HG02642 (cell line): ENCODE measurements around the gene BBLN.
"Not testable (repeated sequence)": the region's sequence is repeated elsewhere in the genome, so short reads cannot be mapped to it uniquely, and the experiment has no call there.

ENCODE experiments used
- ATAC-seq: cut with Tn5 transposase; IDR thresholded peaks from one replicate; pipeline ENCODE4 v1.9.1; 2021; ENCODE audit warnings: mild to moderate bottlenecking; ENCODE audit not compliant: unreplicated experiment, poor library complexity

Gene BBLN, protein sequence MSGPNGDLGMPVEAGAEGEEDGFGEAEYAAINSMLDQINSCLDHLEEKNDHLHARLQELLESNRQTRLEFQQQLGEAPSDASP

DNA sequence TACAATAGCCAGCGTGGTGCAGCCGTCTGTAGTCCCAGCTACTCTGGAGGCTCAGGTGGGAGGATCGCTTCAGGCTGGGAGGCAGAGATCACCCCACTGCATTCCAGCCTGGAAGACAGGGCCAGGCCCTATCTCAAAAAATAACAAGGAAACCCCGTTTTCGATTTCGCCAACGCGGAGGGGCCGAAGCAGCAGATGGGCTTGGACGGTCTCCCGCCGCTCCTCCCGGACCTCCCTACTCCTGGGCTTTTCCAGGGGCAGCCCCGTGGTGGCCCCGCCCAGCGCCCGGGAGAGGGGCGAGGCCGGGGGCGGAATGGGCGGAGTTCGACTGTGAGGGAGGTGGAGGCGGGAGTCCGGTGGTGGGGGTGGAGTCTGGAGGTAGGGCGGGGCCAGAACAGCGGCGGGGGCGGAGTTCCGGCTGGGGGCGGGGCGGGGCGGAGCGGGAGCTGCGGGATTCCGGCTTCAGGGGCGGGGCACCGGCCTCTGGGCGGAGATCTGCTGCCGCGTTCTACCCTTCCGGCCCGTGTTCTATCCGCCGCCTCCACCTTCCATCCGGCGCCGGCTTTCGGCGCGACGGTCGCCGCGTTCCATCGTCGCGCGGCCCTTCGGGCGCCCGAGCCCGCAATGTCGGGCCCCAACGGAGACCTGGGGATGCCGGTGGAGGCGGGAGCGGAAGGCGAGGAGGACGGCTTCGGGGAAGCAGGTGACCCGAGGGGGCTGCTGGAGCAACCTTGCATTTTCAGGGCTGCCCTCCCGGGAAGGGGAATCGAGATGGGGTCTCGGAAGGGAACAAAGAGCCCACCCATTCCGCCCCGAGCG, at the start of gene BBLN:
Gene BBLN, plus strand, starts transcription at position 482 of the 819 bp plus-strand sequence. Its CDS starts 143 bp downstream, at position 625.
- peak; percentile 80 for ATAC-seq

DNA sequence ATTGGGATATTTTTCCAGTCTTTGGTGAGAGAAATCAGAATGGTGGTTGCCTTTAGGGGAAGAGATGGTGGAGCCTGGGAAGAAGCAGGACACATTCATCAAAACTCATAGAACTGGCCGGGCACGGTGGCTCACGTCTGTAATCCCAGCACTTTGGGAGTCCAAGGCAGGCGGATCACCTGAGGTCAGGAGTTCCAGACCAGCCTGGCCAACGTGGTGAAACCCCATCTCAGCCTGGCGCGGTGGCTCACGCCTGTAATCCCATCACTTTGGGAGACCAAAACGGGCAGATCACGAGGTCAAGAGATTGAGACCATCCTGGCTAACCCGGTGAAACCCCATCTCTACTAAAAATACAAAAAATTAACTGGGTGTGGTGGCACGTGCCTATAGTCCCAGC, 48.3 kb upstream of the BBLN start:
- not testable (repeated sequence) for ATAC-seq

DNA sequence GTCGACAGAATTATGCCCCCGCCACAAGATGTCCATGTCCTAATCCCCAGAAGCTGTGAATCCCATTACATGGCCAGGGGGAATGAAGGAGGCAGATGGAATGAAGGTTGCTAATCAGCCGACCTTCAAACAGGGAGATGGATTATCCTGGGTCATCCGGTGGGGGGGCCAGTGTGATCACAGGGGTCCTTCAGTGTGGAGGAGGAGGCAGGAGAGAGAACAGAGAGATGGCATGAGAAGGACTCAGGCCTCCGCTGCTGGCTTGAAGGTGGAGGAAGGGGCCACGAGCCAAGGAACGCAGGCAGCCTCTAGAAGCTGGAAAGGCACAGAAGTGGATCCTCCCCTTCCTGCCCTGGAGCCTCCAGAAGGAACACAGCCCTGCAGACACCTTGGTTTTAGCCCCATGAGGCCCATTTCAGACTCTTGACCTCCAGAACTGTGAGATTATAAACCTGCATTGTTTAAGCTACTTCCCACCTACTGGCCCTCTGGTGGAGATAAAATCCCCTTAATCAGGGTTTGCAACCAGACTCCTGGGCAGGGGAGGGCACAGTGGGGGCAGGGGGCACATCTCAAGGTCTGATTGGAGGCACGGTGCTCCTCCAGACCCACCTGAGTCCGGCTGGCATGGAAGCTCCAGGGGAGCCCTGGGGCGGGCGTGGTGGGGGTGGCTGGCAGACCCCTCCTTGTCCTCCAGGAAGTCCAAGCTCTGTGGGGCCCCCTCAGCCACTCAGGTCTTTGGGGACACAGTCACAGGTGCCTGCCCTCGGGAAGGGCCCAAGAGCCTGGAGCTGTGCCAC, 46.3 kb upstream of the BBLN start:
- no peak for ATAC-seq

DNA sequence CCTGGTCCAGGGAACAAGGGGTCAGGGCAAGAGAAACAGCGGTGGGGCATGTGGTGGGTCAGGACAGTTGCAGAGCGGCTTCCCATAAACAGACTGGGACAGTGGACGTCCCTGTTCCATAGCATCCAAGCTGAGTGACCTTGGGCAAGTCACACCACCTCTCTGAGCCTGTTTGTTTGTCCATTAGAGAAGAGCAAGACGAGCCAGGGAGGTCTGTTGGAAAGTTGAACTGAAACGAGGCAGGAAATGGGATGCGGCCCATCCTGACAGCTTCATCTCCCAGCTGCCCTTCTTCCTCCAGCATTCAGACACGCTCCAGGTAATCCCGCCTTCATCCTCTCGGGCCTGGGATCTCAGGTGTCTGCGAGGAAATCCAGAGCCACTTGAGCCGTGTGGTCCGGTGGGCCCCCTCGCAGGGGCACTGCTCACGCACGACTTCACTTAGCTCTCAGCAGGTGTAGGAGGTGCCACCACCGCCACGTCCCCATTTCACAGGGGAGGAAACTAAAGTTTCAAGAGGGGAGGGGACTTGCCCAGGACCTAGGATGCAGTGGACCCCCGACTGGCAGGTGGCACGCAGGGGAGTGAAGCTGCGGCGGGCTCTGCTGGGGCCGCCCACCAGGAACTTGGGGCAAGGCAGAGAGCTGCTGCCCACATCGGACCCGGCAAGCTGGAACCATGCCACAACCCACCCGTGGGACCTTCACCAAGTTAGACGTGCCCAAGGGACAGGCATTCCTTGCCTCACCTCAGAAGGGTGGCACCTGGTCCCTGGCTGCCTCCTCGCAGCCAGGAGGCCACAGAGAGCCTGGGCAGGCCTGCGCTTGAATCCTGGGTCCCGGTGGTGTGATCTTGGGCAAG, 45.5 kb upstream of the BBLN start:
- ATAC-seq = no peak

DNA sequence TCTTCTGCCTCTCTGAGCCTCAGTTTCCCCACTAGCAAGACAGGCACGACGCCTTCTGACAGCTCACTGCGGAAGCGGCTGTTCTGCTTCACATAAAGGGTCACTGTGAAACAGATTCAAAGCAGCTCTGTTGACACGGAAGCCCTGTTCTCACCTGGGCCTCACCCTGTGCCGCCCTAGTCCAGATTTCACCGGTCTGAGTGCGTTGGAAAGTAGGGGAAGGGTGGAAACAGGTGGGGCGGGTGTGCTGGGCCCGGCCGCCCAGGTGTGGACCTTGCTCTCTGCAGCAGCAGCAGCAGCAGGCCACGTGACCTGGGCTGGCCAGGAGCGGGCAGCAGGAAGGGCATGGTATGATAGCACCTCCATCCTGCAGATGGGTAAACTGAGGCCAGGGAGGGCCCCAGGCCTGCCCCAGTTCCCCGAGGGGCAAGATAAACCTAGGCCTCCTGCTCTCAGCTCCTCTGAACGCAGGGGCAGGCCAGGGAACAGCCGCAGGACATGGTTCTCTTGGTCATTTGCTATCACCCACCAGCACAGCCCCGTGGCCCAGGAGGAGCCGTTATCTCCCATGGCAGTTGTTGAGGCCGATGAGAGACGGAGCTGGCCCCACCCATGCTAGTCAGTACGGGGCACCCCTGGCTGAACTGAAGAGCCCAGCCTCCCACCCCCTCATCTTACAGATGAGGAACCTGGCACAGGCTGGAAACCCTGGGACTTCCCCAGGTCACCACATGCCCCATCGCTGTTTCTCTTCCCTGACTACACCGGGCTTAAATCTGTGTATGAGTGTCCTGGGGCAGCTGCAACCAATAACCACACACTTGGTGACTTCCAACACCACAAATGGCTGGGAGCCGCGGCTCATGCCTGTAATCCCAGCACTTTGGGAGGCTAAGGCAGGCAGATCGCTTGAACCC, 44.6 kb upstream of the BBLN start:
- peak; percentile 38 for ATAC-seq

DNA sequence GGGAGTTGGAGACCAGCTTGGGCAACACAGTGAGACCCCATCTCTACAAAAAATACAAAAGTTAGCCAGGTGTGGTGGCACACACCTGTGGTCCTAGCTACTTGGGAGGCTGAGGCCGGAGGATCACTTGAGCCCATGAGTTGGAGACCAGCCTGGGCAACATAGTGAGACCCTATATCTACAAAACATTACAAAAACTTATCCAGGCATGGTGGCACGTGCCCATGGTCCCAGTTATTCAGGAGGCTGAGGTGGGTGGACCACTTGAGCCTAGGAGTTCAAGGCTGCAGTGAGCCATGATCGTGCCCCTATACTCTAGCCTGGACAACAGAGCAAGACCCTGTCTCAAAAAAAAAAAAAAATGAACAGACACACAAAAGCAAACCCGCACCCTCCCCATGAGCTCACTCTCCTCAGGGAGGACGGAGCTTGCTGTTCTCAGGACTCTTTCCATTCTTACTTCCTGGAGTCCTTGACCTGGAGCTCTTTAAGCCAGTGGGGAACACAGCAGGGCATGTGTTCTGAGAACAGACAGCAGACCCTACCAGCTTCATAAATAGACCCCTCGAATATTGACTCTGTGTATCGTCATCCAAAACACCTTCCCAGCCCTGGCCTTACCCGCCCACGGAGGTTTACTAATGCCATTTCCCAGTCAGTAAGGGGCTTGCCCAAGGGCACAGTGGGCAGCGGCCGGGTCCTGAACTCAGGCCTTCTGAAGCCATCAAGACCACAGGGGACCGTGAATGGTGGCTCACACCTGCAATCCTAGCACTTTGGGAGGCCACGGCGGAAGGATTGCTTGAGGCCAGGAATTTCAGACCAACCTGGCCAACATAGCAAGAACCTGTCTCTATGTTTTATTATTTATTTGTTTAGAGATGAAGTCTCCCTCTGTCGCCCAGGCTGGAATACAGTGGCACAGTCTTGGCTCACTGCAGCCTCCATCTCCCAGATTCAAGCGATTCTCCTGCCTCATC, 43.7 kb upstream of the BBLN start:
- no peak for ATAC-seq

DNA sequence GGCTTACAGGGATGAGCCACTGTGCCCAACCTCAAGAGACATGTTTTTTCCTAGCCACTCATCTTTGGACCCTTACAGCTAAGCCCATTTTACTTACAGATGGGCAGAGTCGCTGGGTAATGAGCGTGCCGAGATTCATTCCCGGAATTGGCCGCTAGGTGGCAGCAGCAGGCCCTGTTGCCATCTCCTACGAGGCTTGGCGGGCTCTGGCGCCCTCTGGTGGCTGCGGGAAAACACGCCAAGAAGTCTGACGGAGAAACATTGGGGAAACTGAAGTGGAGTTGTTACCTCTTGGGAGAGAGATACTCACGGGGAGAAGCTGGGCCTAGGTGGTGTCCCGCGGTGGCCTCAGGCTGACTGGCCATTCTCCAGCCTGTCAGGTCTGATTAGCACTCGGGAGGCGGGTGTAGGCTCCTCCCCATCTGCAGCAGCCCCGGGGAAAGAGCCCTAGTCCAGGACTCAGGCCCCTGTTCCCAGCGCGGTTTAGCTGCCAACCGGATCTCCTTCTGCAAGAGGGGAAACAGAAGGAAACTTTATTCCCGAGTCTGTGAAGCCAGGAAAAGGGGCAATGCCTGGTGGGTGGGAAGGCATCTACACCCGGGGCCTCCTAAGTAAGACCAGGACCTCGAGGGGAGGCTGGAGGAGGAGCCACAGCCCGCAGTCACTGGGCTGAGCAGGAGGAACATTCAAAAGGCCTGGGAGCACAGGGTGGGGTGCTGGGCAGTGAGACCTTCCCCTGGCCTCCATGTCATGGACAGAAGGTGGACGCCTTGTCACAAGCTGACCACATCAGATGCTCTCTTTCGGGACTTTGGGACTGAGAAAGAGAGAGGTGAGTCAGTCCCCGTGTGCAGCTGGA, 42.2 kb upstream of the BBLN start:
- peak; percentile 63 for ATAC-seq

DNA sequence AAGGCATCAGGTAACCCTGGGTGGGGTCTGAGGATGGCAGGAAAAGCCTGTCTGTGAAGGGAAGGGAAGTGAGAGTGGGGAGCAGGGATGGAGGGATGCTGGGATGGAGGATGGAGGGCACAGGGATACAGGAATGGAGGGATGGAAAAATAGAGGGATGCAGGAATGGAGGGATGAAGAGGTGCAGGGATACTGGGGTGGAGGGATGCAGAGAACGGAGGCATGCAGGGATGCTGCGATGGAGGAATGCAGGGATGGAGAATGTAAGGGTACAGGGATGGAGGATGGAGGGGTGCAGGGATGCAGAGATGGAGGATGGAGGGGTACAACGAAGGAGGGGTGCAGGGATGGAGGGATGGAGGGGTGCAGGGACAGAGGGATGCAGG, 41.6 kb upstream of the BBLN start:
- ATAC-seq = no peak

DNA sequence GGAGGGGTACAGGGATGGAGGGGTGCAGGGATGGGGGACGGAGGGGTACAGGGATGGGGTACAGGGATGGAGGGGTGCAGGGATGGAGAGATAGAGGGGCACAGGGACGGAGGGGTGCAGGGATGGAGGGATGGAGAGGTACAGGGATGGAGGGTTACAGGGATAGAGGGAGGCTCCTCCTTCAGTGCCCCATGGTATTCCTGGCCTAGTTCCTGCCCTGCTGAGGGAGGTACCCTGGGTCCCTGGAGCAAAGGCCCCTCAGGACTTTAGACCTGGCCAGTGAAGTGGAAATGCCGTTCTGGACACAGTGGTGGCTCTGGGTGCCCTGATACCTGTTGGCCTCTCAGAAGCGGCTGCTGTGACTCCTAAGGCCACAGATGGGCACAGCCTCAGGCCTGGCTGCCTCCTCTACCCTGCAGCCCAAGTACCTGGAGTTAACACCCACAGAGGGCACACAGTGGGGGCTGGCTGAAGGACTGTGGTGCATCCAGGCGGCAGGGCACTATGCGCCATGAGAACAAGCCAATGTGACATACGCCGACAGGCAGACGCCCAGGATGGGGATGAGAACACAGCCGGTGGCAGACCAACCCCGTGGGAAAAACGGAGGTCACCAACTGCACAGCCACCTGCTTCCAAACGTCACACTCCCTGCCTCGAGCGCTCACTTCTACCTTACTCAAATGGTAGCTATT, 40.9 kb upstream of the BBLN start:
- no peak for ATAC-seq

DNA sequence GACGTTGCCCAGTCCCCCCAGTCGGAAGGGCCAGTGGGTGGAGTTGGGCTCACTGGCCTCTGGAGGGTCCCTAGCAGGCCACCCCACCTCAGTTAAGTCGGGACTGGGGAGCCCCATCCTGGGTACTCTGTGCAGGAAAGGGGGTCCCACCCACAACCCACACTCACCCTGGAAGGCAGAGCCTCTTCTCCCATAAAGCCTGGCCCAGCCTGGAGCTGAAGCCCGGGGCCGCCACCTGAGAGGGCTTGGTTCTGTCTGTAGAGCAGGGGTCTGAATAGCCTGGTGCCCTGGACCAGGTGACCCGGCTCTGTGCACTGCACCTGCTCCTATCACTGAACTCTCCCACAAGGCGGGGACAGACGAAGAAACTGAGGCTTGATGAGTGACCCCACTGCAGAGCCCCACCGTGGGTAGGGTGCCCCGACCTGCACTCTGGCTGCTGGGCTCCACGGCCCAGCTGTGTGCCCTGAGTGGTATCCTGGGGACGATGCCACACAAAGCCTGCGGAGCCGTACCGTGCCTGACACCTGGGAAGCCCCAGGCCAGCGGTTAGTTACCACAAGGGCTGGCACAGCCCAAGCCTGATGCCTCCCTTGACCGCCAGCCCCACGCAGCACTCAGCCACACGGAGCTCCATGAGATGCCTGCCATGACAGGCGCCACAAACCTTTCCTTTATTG, 39.9 kb upstream of the BBLN start:
- ATAC-seq = no peak

DNA sequence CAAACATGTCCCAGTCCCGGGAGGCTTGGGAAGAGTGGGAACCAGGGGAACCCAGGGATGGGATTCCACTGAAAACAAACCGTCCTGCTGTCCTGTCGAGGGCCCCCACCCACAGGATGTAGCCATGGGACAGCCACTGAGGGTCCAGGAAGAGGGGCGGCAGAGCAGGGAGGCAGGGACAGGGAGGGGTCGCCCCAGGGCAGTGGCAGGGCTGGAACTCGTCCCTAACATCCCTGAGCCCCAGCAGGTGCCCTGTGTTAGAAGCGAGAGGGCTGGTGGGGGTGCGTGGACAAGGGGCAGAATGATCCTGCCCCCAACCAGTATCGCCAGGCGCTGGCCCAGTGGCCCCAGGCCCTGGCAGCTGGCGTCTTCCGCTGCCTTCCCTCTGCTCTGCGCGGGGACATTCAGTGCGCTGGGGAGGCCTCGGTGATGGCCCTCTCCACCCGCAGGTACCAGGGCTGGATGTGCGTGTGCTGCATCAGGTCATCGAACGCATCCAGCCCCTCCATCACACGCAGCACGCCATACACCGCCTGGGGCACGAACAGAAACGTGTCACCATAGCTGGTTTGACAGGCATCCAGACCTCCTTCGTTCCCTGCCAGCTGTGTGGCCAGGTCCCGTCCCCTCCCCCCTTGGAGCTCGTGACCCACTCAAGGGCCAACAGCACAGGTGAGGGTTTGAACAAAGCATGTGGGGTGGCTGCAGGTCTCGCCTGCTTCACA, 39.2 kb upstream of the BBLN start:
- no peak for ATAC-seq

DNA sequence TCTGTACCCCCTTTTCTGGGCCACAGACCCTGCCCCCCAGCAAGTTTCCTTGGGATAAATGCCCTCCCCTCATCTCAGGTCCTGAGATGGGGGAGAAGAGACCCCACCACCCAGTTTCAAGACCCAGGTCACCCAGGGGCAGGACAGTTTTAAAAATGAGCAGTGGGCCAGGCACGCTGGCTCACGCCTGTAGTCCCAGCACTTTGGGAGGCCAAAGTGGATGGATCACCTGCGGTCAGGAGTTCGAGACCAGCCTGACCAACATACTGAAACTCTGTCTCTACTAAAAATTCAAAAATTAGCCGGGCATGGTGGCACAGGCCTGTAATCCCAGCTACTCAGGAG, 38.6 kb upstream of the BBLN start:
- ATAC-seq = no peak

DNA sequence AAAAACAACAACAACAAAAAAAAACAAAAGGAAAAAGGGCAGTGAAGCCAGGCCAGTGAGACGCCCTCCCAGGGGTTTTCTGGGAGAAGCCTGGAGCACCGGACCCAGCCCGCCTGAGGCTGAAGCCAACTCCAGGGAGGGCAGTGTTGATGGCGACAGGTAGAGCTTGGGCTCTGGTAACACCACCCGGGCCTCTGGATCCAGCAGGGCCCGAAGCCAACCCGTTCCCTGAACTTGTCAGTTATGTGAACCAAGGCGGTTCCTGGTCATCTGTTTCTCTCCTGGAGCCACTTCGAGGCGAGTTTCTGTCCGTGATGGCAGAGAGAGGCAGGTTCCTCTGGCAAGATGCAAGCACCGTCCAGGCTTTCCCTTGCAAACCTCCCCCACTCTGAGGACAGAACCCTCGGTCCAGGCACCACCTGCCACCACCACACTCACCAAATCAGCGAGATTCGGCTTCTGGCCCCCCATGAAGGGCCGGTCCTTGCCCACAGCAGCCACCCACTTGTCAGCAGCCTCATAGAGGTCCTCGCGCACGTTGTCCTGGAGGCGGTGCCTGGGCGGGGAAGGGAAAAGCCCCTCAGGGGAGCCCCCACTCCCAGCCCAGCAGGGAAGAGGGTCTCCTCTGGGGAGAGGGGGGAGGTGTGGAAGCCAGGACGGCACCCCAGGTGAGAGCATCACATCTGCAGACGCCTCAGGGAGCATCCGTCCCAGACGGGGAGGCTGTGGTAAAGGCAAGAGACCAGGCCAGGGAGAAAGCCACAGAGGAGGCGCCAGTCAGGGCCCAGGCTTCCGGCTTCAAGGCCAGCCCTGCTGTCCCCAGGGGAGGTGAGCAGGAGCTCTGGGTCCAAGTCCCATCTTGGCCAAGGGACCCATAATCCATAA, 37.9 kb upstream of the BBLN start:
- ATAC-seq = no peak

DNA sequence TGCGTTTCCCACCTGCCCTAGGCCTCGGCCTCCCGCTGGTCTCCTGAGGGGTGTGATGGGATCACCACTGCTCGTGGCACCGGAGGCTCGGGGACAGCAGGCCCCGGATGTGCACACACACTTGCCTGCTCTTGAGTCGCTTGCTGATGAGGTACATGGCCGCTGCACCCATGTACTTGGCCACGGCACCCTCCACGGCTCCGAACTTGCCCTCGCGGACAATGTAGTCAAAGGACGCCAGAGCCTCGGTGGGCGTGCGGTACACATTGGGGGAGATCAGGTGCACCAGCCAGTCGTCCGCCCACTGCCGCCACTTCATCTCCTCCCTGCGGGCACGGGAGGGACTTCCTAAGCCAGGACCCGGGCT, 37.3 kb upstream of the BBLN start:
- ATAC-seq = no peak
